Frontal cortex (tissue), 4 donors: Measurements from ENCODE around the gene GIPC2. TPM values are rescaled to one million over a fixed set of nuclear protein-coding genes. Genes with fewer than 3 reads are reported as not detected.
A peak's percentile ranks its signal among the peaks of the same experiment; 100 is the strongest.

Source experiments
- DNase-seq, 2 donors: peaks; one replicate each; pipeline ENCODE4 v3.0.0; 2012; ENCODE audit warnings: low spot score in 2 of 2
- FAIRE-seq: peaks from 2 replicates; lab custom pipeline; 2012; peaks lifted over from hg19 to GRCh38; lab: Jason Lieb, UNC
- total RNA-seq: library from RNA; depleted of rRNA; stranded (reverse); fragments of >200 nt; gene quantifications from one replicate; pipeline ENCODE4 v1.2.3, GENCODE V29; 2014
- donor health status: control.
- donor health status: control.
- donor health status: control.

The GIPC2 gene
- total RNA-seq, 1 donor from 2014 or later: 0.41 TPM

- no peak for DNase-seq
- FAIRE-seq: no peak
Observed at GRCh38 chr1:78126506-78126905, 80.7 kb downstream of the GIPC2 start.

GRCh38 chr1:78132174-78132947 lies 86.6 kb downstream of the GIPC2 start:
- no peak for FAIRE-seq
- no peak for DNase-seq

- DNase-seq (no peak), FAIRE-seq (no peak)
Observed at GRCh38 chr1:78132948-78133322, 87.2 kb downstream of the GIPC2 start.

- DNase-seq (no peak), FAIRE-seq (no peak)
Observed at GRCh38 chr1:78136680-78137079, 90.9 kb downstream of the GIPC2 start.

- FAIRE-seq (no peak), DNase-seq (no peak)
Observed at GRCh38 chr1:78141531-78142231, 95.9 kb downstream of the GIPC2 start.

- DNase-seq (no peak), FAIRE-seq (no peak)
Observed at GRCh38 chr1:78142736-78143135, 97.0 kb downstream of the GIPC2 start.

- no peak for DNase-seq
- FAIRE-seq: no peak
Observed at GRCh38 chr1:78143152-78143551, 97.4 kb downstream of the GIPC2 start.

GRCh38 chr1:78143673-78144072 lies 97.9 kb downstream of the GIPC2 start:
- DNase-seq (no peak), FAIRE-seq (no peak)

- peak; percentile 15 to 28 for DNase-seq
- FAIRE-seq: peak; percentile 53
Observed at GRCh38 chr1:78145105-78145580, 99.4 kb downstream of the GIPC2 start.

- DNase-seq (no peak), FAIRE-seq (no peak)
Observed at GRCh38 chr1:78146205-78146771, 100.5 kb downstream of the GIPC2 start.

- no peak for FAIRE-seq
- DNase-seq: no peak
Observed at GRCh38 chr1:78147031-78147430, 101.3 kb downstream of the GIPC2 start.

- DNase-seq (no peak), FAIRE-seq (no peak)
Observed at GRCh38 chr1:78153092-78153736, 107.4 kb downstream of the GIPC2 start.

GRCh38 chr1:78155121-78155520 lies 109.4 kb downstream of the GIPC2 start:
- DNase-seq (no peak), FAIRE-seq (no peak)

GRCh38 chr1:78156805-78157521 lies 111.2 kb downstream of the GIPC2 start:
- no peak for FAIRE-seq
- DNase-seq: no peak

GRCh38 chr1:78165816-78166215 lies 120.0 kb downstream of the GIPC2 start:
- FAIRE-seq: no peak
- no peak for DNase-seq

- FAIRE-seq (no peak), DNase-seq (no peak)
Observed at GRCh38 chr1:78168306-78168705, 122.5 kb downstream of the GIPC2 start.

- no peak for FAIRE-seq
- no peak for DNase-seq
Observed at GRCh38 chr1:78170859-78171258, 125.1 kb downstream of the GIPC2 start.

- FAIRE-seq (no peak), DNase-seq (no peak)
Observed at GRCh38 chr1:78171736-78172590, 126.2 kb downstream of the GIPC2 start.

GRCh38 chr1:78176448-78176847 lies 130.7 kb downstream of the GIPC2 start:
- DNase-seq (no peak), FAIRE-seq (no peak)
